Middle frontal gyrus (tissue), 1 donor: ENCODE measurements around the gene SEL1L.
"Not testable (repeated sequence)": the region's sequence is repeated elsewhere in the genome, so short reads cannot be mapped to it uniquely, and the experiment has no call there.

Experiments used
- DNase-seq: peaks from one replicate; pipeline ENCODE4 v3.0.0-alpha.2; 2015; ENCODE audit warnings: low spot score; ENCODE audit errors: extremely low spot score

SEL1L gene

GRCh38 chr14:81529391-81529790, 4.3 kb downstream of the SEL1L start:
- DNase-seq: no peak

- no peak for DNase-seq
Observed at GRCh38 chr14:81525129-81525528, 8.5 kb downstream of the SEL1L start.

DNA sequence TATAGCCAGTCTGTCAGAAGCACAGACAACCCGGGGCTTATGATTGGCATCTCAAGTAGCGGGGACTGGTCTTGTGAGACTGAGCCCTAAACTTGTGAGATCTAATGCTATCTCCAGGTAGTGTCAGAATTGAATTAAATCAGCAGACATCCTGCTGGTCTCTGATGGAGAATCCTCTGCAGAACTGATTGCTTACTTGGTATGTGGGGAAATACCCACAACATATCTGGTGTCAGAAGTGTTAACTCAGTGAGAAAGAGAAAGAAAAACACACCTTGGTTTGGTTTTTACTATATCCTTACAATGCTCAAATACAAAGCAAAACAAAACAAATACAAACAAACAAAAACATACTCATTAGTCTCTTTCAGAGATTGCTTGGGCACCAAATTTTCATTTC, 10.0 kb downstream of the SEL1L start:
- no peak for DNase-seq

DNA sequence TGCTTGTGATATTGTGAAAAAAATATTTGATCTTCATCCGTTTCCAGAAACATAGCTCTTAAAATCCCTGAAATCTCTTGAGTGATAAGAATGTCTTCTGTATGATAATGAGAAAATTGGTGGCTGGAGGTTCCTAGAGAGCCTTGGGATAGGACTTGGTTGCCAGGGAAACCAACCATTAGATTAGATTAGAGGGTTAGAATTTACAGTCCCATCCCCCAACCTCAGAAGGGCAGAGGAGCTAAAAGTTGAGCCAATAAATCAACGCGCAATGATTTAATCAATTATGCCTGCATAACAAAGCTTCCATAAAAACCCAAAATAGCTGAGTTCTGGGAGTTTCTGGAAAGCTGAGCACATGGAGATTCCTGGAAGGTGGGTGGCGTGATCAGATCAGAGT, 10.6 kb downstream of the SEL1L start:
- no peak for DNase-seq

DNA sequence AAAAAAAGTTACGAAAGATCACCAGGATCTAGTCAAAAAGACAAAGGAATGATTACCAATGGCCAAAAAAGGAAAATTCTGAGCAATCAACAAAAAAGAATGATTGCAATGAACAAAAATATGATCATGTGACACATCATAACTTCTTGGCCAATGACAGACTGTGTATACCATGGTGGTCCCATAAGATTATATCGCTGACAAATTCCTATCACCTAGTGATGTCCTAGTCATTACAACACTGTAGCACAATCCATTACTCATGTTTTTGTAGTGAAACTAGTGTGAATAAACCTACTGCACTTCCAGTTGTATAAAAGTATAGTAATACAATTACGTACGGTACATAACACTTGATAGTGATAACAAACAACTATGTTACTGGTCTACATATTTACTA, 12.3 kb downstream of the SEL1L start:
- DNase-seq: no peak

- DNase-seq: no peak
Observed at GRCh38 chr14:81519200-81520011, 14.2 kb downstream of the SEL1L start.

- no peak for DNase-seq
Observed at GRCh38 chr14:81517798-81518398, 15.8 kb downstream of the SEL1L start.

- no peak for DNase-seq
Observed at GRCh38 chr14:81516986-81517797, 16.5 kb downstream of the SEL1L start.

GRCh38 chr14:81515927-81516326, 17.7 kb downstream of the SEL1L start:
- DNase-seq: not testable (repeated sequence)

DNA sequence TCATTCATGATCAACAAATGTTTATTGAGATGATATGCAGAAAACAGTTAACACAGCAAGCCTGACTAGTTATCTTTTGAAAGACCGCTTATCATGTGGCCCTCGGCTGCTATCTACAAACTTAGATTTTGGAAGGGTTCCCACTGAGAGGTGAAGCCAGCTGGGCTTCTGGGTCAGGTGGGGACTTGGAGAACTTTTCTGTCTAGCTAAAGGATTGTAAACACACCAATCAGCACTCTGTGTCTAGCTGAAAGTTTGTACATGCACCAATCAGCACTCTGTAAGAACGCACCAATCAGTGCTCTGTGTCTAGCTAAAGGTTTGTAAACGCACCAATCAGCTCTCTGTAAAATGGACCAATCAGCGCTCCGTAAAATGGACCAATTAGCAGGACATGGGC, 20.8 kb downstream of the SEL1L start:
- not testable (repeated sequence) for DNase-seq

DNA sequence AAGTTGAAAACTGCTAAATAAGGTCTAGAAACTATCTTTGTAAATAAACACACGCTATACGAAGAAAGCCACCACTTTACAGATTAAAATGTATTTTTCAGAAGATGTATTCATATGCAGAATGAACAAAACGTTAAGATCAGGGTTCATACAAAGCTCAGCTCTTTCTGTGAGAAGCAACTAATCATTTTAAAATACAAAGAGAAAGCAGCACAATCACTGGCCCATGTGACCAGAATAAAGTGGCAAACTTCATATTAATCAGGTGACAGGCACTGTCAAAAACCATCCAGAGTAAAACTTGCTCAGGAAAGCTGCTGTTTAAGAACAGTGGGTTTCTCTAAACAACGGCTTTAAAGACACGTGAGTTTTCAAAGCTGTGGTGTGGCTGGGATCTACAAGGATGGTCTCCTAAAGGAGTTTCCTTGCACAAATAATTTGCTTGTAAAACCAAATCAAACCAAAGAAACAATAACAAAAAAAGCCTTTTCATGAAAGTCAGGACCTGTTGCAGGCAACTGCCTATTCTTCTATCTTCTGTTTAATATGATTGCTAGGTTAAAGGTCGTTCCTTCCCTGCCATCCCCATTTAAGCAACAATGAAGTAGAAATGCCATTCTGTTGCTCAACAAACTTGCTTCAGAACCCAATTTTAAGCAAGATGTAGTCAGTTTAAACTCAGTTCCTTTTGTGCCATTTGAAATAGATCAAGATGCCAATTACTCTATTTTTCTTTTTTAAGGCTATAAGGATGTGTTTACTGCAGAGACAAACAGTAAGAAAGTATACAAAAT, 22.3 kb downstream of the SEL1L start:
- no peak for DNase-seq

DNA sequence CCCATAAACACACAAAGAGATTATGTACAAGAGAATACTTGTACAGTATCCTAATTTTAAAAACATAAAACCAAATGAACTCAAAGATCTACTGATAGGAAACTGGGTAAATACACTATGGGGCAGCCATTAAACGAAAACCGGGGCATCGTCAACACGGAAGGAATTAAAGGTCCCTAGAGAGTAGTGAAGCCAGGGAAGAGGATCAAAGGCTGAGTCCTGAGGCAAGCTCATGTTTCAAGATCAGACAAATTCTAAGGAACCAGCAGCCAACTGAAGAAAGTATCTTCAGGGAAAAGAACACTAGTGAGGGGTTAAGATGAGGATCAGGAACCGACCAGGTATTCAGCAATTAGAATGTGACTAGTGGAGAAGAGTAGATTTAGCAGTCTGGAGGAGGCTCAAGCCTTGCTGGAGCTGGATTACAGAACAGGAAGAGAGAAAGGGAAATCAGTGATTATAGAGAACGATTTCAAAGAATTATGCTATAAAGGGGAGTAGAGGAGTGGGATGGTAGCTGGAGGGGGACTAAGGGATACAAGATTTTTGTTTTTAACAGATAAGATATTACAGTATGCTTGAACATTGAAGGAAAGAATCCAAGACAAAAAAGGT, 23.7 kb downstream of the SEL1L start:
- no peak for DNase-seq

GRCh38 chr14:81509321-81509720, 24.3 kb downstream of the SEL1L start:
- DNase-seq: no peak

DNA sequence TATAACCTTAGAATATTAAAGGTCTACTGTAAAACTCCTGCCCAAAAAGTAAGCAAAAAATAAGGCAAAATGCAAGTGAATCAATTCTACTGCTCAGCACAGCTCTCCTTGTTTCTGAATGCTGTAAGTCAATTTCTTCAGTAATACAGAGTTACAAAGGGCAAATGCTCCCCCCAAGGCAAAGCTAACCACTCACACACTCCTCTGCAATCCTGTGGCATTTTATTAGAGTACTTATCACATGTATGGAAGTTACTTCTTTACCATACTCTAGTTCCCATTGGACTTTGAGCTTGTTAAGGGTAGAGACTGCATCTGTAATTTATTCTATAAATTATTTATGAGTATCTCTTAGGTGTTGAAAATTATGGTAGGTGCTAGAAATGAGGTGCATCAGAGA, 27.2 kb downstream of the SEL1L start:
- DNase-seq: no peak

DNA sequence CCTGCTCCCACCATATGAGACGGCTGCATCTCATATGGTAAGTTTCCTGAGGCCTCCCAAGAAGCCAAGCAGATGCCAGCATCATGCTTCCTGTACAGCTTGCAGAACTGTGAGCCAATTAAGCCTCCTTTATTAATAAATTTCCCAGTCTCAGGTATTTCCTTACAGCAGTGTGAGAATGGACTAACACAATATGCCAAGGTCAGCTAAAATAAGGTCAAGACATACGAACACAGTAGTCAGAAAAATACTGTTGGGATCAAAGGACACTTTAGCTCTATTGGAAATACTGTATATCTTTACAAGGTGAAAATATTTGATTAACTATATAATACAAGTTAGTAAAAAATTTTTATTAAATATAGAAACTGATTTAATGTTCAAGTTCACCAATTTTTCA, 28.8 kb downstream of the SEL1L start:
- DNase-seq: no peak

- DNase-seq: no peak
Observed at GRCh38 chr14:81485781-81486180, 47.9 kb downstream of the SEL1L start.

DNA sequence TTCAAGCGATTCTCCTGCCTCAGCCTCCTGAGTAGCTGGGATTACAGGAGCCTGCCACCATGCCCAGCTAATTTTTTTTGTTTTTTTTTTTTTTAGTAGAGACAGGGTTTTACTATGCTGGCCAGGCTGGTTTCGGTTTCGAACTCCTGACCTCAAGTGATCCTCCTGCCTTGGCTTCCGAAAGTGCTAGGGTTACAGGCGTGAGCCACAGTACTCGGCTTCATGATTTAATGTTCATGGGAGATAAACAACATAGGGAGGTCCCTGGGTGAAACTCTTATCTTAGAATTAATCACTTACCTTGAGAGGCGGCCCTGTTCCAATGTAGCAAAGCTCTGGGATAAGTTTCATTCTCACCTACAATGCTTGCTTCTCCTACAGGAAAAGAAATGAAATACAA, 48.3 kb downstream of the SEL1L start:
- DNase-seq: no peak

GRCh38 chr14:81484120-81484519, 49.5 kb downstream of the SEL1L start:
- no peak for DNase-seq

- no peak for DNase-seq
Observed at GRCh38 chr14:81480741-81481140, 52.9 kb downstream of the SEL1L start.

GRCh38 chr14:81478446-81478845, 55.2 kb downstream of the SEL1L start:
- DNase-seq: no peak

DNA sequence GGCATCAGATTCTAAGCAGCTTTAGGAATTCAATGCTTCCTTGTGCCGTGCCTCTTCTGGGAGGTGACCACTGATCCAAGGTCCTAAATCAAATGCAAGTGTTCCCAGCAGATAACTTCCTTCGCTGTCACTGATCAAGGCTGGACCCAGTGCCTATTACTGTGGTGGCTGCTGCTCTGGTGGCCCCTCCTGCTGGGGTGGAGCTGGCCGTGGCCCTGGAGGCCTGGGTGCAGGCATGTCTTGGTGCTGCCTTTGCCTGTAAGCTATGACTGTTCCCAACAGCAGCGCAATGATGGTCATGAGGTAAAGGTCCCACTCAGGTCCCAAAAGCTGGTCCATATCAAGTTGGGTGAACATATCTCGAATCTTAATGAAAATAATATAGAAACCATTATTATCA, 56.8 kb downstream of the SEL1L start:
- DNase-seq: no peak
